Gastroesophageal sphincter (tissue), 2 donors: Measurements from ENCODE around the gene CADPS2.
"Not testable (repeated sequence)": the region's sequence is repeated elsewhere in the genome, so short reads cannot be mapped to it uniquely, and the experiment has no call there.

Experiments
- EP300 ChIP-seq: sonication (generic); formaldehyde crosslinking; IDR thresholded peaks from one replicate; pipeline ENCODE4 v1.6.1; 2017; ENCODE audit warnings: antibody characterized with exemption, mild to moderate bottlenecking
- POLR2AphosphoS5 ChIP-seq: sonication (generic); formaldehyde crosslinking; IDR thresholded peaks from one replicate; pipeline ENCODE4 v1.6.1; 2017; ENCODE audit warnings: antibody characterized with exemption

- TF ChIP-seq POLR2AphosphoS5, EP300: not testable (repeated sequence)
These were observed 601.7 kb downstream of the CADPS2 start for GRCh38 chr7:122284608-122285007.
